Peyer's patch (tissue), 4 donors: Measurements from ENCODE around the gene SEMA4D.

Experiments used
- CTCF ChIP-seq, 6 experiments: fragments of 450-650 bp in 4 of 6; fragments of 200-600 bp in 2 of 6; sonication (generic) in 1 of 6; IDR thresholded peaks; one replicate each; pipeline ENCODE4 v1.5.1; 2017 to 2019; ENCODE audit warnings: antibody characterized with exemption in 6 of 6, mild to moderate bottlenecking in 3 of 6, moderate library complexity in 1 of 6
- POLR2A ChIP-seq, 2 donors: fragments of 450-650 bp; IDR thresholded peaks; one replicate each; pipeline ENCODE4 v1.5.1; 2017; ENCODE audit warnings: antibody characterized with exemption in 2 of 2, mild to moderate bottlenecking in 2 of 2, moderate library complexity in 2 of 2

DNA sequence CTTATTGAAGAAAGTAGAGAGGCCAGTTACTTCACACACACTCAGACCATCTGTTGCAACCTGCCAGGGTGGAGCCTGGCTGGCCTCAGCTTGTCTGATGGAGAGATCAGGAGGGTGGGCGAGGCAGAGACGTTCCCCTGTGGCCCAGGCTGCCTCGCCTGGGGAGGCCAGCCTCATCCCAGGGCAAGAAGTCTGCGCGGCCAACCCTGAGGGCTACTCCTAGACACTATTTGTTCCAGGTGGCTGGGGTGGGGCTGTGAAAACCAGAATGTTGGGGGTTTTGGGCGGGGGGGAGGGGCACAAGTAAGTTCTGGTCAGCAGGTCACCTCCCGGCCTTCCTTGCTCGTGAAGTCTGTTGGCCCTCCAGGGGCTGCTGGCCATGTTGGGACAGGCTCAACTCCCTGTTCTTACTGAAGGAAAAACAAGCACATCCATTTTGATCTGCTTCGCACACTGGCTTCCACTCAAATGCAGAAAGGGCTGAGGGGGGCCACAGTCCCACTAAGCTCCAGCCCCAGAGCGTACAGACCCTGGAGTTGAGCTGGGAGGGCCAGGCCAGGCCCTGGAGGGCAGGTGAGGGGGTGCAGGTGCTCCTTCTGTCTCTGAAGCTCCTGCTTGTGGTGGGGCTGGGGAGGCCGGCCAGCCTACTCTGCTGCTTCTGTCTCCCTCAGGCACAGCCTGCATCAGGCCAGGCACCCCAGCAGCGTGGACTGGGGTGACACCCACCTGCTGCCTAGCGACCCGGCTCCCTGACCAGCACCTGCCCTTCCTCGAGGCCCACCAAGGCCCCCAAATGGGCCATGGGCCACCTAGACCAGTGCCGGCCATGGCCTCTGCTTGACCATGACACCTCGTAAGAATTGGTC, 133.0 kb downstream of the SEMA4D start:
- TF ChIP-seq CTCF (IDR thresholded peaks at IDR 0.05) (no peak), POLR2A (IDR thresholded peaks at IDR 0.05) (no peak)
